HTERT RPE-1 (cell line): ENCODE data around the gene SLN.

ENCODE experiments used
- in situ Hi-C: fragments of 300-500 bp; cut with MboI; formaldehyde crosslinking; loops from 4 replicates; pipeline ENCODE4 v1.14.3; 2020; ENCODE audit warnings: low sequenced_read_pairs

SLN gene

DNA sequence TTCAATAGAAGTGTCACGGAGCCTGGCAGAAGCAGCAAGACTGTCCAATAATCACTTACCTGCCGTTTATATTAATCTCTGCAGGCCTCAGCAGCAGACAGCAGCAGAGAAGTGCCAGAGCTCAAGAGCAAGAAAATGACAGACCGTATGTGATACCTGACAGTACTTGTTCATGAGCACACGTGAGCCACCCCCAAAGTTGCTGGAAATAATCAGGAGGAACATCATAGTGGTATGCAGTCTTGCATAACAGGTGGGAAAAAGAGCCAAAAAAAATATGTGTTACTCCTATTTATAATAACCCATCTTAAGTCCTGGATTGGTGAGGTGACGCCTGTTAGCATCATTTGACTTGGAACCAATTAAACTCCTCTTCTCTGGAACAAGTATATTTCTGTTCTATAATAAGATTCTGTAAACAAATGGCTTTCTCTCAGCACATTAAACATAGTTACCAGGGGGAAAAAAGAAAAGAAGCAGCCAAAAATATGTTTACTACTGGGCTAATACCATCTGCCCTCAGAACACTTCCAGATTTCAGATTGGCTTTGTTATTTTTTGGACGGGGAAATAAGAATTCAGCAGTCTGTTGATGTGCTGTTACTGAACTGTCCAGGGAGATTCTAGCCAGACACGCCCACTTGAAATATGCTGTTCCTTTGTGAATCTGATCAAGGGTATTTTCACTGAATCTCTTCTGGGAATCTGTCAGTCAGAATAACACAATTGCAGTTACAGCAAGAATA lies 7.9 kb upstream of the SLN start:
- in situ Hi-C loops, result no loop called here

DNA sequence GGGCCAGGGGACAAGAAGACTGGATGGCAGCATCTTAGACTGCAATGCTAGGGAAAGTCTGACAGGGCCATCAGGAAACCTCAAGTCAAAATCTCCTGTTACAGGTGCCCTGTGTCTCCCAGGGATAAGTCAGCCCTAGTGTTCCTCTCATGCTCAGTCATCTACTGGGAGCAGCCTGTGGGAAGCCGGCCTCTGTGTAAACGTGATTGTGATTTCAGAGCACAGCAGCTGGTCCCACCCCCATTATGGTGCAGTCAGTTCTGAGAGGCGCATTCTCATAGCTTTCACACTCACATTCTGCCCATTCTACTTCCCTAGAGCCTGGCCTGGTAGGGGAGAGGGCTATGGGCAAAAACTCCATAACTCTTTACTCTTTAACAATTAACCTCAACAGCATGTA lies 7.2 kb upstream of the SLN start:
- in situ Hi-C loops, result no loop called here

DNA sequence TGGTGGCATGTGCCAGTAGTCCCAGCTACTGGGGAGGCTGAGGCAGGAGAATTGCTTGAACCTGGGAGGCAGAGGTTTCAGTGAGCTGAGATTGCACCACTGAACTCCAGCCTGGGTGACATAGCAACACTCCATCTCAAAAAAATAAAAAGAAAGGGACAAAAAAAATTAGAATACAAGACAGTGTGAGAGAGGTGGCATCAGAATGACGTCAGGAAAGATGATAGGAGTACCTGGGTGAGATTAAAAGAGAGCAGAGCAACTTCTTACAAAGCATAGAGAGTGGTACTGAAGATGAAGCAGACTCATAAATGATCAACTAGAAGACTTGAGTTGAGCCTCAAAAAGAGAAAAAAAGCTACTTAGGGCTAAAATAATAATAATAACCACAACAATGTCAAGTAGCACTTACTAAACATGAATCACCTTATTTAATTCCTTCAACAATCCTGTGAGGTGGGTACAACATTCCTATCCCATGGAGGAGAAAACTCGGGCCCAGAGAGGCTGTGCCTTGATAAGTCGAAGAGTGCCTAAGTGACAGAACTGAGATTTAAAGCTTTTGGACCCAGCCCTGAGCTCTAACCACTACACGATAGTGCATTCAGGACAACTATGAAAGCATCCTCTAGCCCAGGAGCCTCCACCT lies 5.2 kb upstream of the SLN start:
- in situ Hi-C loops, result no loop called here

DNA sequence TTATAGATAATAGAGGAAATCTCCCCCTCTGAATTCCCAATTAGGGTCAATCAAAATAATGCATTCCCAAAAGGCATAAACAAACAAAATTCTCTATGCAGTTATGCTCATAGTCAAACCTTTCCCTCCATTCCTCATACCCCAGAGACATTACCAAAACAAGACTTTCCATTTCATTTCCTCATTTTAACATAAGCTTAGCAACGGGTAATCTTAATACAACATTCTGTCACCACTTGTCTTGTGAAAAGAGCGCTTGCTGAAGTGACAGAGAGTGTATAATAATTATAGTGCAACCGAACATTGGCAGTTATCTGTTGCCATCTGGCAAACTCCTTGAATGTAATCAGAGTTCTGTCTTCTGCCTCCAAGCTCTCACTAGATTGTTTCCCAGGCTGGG lies 1.2 kb upstream of the SLN start:
- in situ Hi-C loops, result no loop called here

GRCh38 chr11:107710301-107710700 lies 1.6 kb downstream of the SLN start:
- in situ Hi-C loops, result no loop called here

- in situ Hi-C loops, result no loop called here
Measured at GRCh38 chr11:107708792-107709191, 3.1 kb downstream of the SLN start.

- in situ Hi-C loops, result no loop called here
Measured at GRCh38 chr11:107707807-107708206, 4.0 kb downstream of the SLN start.

DNA sequence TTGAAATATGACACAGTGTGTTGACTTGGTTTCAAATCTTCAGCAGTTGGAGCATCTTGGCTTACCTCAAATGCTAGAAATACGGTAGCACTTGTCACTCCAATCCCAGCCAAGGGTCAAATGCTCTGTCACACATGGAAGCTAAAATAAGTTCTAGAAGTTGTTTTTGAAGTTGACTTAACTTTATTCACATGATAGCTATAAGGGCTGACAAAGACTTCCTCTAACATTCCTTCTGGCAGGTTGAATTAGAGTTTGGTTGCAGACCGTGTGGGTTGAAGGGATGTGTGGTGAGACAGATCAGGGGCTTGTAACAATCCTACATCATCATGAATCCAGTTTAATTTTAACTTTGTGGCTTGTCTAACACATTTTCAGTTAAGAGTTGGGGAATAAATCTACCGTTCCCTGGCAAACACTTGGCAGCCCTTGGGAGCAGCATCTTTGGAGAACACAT lies 4.6 kb downstream of the SLN start:
- in situ Hi-C loops, result no loop called here

- in situ Hi-C loops, result no loop called here
Measured at GRCh38 chr11:107706531-107706930, 5.3 kb downstream of the SLN start.

GRCh38 chr11:107705027-107705426 lies 6.8 kb downstream of the SLN start:
- in situ Hi-C loops, result no loop called here

DNA sequence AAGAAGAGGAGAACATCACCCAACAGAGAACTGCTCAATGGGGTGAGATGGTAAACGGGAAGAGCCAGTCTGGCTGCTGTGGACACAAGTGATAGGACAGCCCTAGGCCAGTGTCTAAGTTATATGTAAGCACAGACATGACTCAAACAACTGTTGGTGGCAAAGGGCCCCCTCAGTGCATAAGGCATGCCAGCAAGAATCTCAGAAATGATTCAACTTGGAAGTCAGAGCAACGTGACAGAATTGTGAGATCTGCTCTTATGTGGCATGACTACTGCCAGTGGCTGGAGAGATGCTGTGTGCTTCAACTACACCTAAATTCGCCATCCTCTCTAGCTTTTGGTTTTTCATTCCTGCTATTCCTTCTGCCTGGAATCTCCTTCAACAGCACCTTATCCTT lies 7.4 kb downstream of the SLN start:
- in situ Hi-C loops, result no loop called here

- in situ Hi-C loops, result no loop called here
Measured at GRCh38 chr11:107702723-107703122, 9.1 kb downstream of the SLN start.

GRCh38 chr11:107702109-107702660 lies 9.7 kb downstream of the SLN start:
- in situ Hi-C loops, result no loop called here

GRCh38 chr11:107699371-107700285 lies 12.2 kb downstream of the SLN start:
- in situ Hi-C loops, result no loop called here

DNA sequence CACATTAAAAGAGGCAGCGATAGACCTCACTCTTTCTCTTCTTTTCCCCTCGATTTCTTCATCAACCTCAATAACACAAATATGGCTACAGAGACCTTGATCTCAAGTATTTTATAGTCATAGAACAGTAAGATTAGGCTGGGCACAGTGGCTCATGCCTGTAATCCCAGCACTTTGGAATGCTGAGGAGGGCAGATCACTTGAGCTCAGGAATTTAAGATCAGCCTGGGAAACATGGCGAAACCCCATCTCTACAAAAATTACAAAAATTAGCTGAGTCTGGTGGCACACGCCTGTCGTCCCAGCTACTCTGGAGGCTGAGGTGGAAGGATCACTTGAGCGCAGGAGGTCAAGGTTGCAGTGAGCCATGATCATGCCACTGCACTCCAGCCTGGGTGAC lies 14.6 kb downstream of the SLN start:
- in situ Hi-C loops, result no loop called here

DNA sequence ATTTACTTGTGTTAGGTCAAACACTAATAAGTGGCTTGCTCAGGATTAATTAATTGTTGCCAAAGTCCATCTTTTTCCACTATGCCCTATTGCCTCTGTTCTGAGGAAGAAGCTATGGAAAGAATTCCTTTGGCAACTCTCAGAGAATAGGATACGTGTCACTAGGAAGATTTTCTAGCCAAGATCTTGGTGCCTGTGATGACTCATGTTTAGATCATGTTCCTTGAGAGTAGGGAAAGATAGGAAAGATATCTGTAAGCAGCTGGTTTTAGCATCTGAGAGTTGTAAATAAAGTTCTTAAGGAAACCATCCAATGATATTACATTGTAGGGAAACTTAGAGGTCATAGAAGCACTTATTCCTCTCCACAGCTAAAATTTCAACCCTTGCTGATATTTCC lies 15.7 kb downstream of the SLN start:
- in situ Hi-C loops, result no loop called here

DNA sequence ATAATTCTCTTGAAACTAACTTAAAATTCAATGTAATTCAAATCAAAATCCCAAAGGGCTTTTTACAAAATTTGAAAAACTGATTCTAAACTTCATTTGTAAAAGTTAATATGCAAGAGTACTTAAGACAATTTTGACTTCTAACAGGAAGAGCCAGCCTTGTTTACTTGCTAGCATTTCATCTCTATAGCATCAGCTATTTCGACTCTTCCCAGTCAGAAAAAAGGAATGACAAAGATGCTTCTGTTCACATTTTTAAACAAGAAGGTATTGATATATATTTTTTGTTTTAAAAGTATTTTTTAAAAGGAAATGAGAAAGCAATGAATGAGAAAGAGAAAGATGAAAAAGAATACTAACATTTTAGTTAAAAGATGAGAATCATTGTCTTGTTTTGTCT lies 16.4 kb downstream of the SLN start:
- in situ Hi-C loops, result no loop called here

GRCh38 chr11:107691000-107691750 lies 20.7 kb downstream of the SLN start:
- in situ Hi-C loops, result no loop called here

DNA sequence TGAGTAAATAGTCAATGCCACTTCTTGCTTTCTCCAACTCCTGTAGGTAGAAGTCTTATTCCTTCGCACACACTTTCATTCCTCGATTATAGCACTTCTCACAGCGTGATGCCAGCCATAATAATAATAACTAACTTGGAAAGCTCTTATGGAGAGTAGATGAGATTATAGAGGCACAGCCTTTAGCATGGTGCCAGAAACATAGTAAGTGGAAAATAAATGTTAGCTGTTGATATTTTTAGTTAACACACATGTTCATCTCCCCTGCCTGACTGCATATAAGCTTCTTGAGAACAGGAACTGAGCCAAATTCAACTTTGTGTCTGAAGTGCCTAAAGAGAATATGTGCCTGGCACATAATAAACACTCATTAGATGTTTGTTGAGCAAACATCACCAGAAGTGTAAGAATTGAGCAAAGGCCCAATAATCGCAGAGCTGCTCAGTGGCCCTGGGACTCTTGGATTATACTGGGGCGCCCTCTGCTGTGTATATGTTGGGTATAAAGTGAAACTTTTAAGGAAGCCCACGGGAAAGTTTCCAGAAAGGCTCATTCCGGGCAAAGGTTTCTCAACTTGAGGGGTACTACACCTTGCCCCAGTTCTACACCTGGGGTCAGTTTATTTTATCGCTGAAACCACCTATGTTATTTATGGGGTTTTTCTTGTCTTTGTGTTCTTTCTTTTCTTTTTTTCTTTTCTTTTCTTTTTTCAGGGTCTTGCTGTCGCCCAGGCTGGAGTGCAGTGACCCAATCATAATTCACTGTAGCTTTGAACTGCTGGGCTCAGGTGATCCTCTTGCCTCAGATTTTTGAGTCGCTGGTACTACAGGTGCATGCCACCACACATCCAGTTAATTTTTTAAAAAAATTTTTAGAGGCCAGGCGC lies 22.3 kb downstream of the SLN start:
- in situ Hi-C loops, result no loop called here
